GM20000 (cell line): Measurements from ENCODE around the gene TMEM139.

Experiments used
- DNase-seq: peaks from one replicate; pipeline ENCODE4 v3.0.0; 2012; ENCODE audit warnings: low spot score
- CTCF ChIP-seq: IDR thresholded peaks from 2 replicates; pipeline ENCODE4 v1.5.1; 2012; ENCODE audit warnings: mild to moderate bottlenecking, control low read depth; ENCODE audit errors: extremely low read depth, missing control alignments

Gene TMEM139

GRCh38 chr7:143315776-143316175 lies 31.0 kb downstream of the TMEM139 start, which contains the start of gene CLCN1:
Gene CLCN1 (plus strand): TSS chr7:143316111. CDS start chr7:143316213, 102 bp downstream.
- TF ChIP-seq CTCF: no peak
- DNase-seq: no peak

- TF ChIP-seq CTCF: no peak
- no peak for DNase-seq
Measured at GRCh38 chr7:143316492-143316891, 31.7 kb downstream of the TMEM139 start.

- no peak for TF ChIP-seq CTCF
- DNase-seq: no peak
Measured at GRCh38 chr7:143318661-143319060, 33.9 kb downstream of the TMEM139 start.

GRCh38 chr7:143320620-143321019 lies 35.9 kb downstream of the TMEM139 start:
- no peak for DNase-seq

GRCh38 chr7:143321242-143321641 lies 36.5 kb downstream of the TMEM139 start:
- DNase-seq: no peak

More at GRCh38 chr7:143320620-143321019, 35.9 kb downstream of the TMEM139 start:
- TF ChIP-seq CTCF: no peak

GRCh38 chr7:143321734-143322133 lies 37.0 kb downstream of the TMEM139 start:
- TF ChIP-seq CTCF: no peak
- no peak for DNase-seq

More at GRCh38 chr7:143321242-143321641, 36.5 kb downstream of the TMEM139 start:
- TF ChIP-seq CTCF: no peak

GRCh38 chr7:143322760-143323633 lies 38.2 kb downstream of the TMEM139 start:
- no peak for TF ChIP-seq CTCF
- no peak for DNase-seq
